K562 (cell line): ENCODE results near the gene HIPK2. TPM values are rescaled to one million over a fixed set of nuclear protein-coding genes. Genes with fewer than 3 reads are reported as not detected.

Source experiments
- ATAC-seq: fragments of 200-7000 bp; cut with Tn5 transposase; 3 replicates; pipeline ENCODE4 v1.9.1; 2020; ENCODE audit warnings: moderate library complexity
- BruUV-seq: library from RNA; stranded (reverse); fragments of 400-500 nt; replicated peaks from 2 replicates; lab custom pipeline; 2021; lab: Mats Ljungman, UMichigan
- CTCF ChIA-PET: fragments of 300-600 bp; formaldehyde crosslinking; extraction: SDS; loops from one replicate; lab custom pipeline; 2021; ENCODE audit warnings: low intra/inter-chr PET ratio; lab: Yijun Ruan, JAX
- POLR2A ChIA-PET: fragments of 300-600, 350-650 bp; sonication (Branson Sonifier 250); formaldehyde crosslinking; extraction: SDS; loops from one replicate; lab custom pipeline; 2021; ENCODE audit warnings: antibody characterized with exemption, inconsistent platforms; lab: Yijun Ruan, JAX
- DNase-seq, 4 experiments: peaks; one replicate each; pipeline versions ENCODE4 v3.0.0 to v3.0.0-alpha.2; 2011 to 2018; ENCODE audit warnings: low spot score in 3 of 4, mixed read lengths in 3 of 4; ENCODE audit errors: extremely low read depth in 1 of 4
- FAIRE-seq: peaks from 2 replicates; lab custom pipeline; 2011; peaks lifted over from hg19 to GRCh38; lab: Jason Lieb, UNC
- H2AFZ ChIP-seq: 2 replicates; pipeline ENCODE4 v1.6.0; 2011; ENCODE audit warnings: low read depth, low read length, control low read depth, inconsistent platforms
- H3K27ac ChIP-seq: fragments of 200-600 bp; 3 replicates; pipeline ENCODE4 v1.8.0; 2011; ENCODE audit warnings: low read depth, mild to moderate bottlenecking, control low read depth, inconsistent platforms, low read length, moderate library complexity, mixed read lengths; ENCODE audit errors: extremely low read depth
- H3K27me3 ChIP-seq, 2 experiments: fragments of 300-600 bp in 1 of 2; 2 replicates in 1 of 2; 3 replicates in 1 of 2; pipeline versions ENCODE4 v1.6.0 to v1.8.0; 2011; ENCODE audit warnings: inconsistent platforms in 2 of 2, low read length in 2 of 2, mild to moderate bottlenecking in 1 of 2, mixed read lengths in 1 of 2, moderate library complexity in 1 of 2; ENCODE audit not compliant: control insufficient read depth in 2 of 2, insufficient read depth in 2 of 2
- H3K36me3 ChIP-seq: fragments of 300-600 bp; 3 replicates; pipeline ENCODE4 v1.8.0; 2011; ENCODE audit warnings: mild to moderate bottlenecking, low read length, inconsistent platforms; ENCODE audit not compliant: control insufficient read depth, insufficient read depth
- H3K4me1 ChIP-seq, 2 experiments: fragments of 200-600 bp in 1 of 2; replicated peaks in 1 of 2; 2 replicates in 1 of 2; 3 replicates in 1 of 2; pipeline versions ENCODE4 v1.5.1 to v1.8.0; 2011; ENCODE audit warnings: inconsistent platforms in 2 of 2, low read length in 2 of 2, mild to moderate bottlenecking in 1 of 2, mixed read lengths in 1 of 2, moderate library complexity in 1 of 2; ENCODE audit not compliant: control insufficient read depth in 2 of 2, insufficient read depth in 2 of 2
- H3K4me2 ChIP-seq: 2 replicates; pipeline ENCODE4 v1.6.1; 2011; ENCODE audit warnings: low read length, control low read depth, inconsistent platforms, mixed read lengths; ENCODE audit not compliant: insufficient read depth
- H3K4me3 ChIP-seq: fragments of 200-600 bp; sonication (generic), shearing (Covaris generic); 2 replicates; pipeline ENCODE4 v1.5.1; 2016; ENCODE audit warnings: control low read depth, inconsistent platforms
- H3K79me2 ChIP-seq: fragments of 200-600 bp; 3 replicates; pipeline ENCODE4 v1.8.0; 2011; ENCODE audit warnings: low read length, inconsistent platforms; ENCODE audit not compliant: control insufficient read depth, insufficient read depth
- H3K9ac ChIP-seq, 2 experiments: 2 replicates each; pipeline versions ENCODE4 v1.6.0 to v1.6.1; 2011; ENCODE audit warnings: low read depth in 2 of 2, low read length in 2 of 2, control low read depth in 1 of 2, inconsistent platforms in 1 of 2, mild to moderate bottlenecking in 1 of 2, mixed read lengths in 1 of 2; ENCODE audit not compliant: insufficient read depth in 1 of 2
- H3K9me1 ChIP-seq: one replicate; pipeline ENCODE4 v1.6.0; 2011; ENCODE audit warnings: inconsistent platforms, mild to moderate bottlenecking, low read length, moderate library complexity; ENCODE audit not compliant: control insufficient read depth, insufficient read depth
- H3K9me3 ChIP-seq: replicated peaks from 2 replicates; pipeline ENCODE4 v1.5.1; 2011; ENCODE audit warnings: low read depth, low read length, inconsistent platforms; ENCODE audit not compliant: control insufficient read depth, insufficient read depth
- H4K20me1 ChIP-seq: replicated peaks from 2 replicates; pipeline ENCODE4 v1.6.1; 2011; ENCODE audit warnings: low read length, inconsistent platforms, mixed read lengths; ENCODE audit not compliant: control insufficient read depth, insufficient read depth
- CHCHD3 ChIP-seq: fragments of 250-450 bp; sonication (Bioruptor Pico); IDR thresholded peaks from 2 replicates; pipeline ENCODE4 v2.1.2; 2022; ENCODE audit warnings: mild to moderate bottlenecking
- E2F6 ChIP-seq, 2 experiments: IDR thresholded peaks; 2 replicates each; pipeline ENCODE4 v1.6.1; 2011; ENCODE audit warnings: borderline replicate concordance in 1 of 2, control low read depth in 1 of 2, low read depth in 1 of 2, low read length in 1 of 2, mild to moderate bottlenecking in 1 of 2, mixed read lengths in 1 of 2, moderate library complexity in 1 of 2; ENCODE audit not compliant: insufficient read depth in 1 of 2, insufficient read length in 1 of 2, poor library complexity in 1 of 2, severe bottlenecking in 1 of 2; ENCODE audit errors: extremely low read depth in 1 of 2
- JUNB ChIP-seq: fragments of 450-650 bp; formaldehyde crosslinking; conservative IDR thresholded peaks from 2 replicates; pipeline ENCODE4 v1.4.0; 2020; ENCODE audit warnings: mild to moderate bottlenecking
- ZNF707 ChIP-seq: fragments of 250-450 bp; sonication (Bioruptor Pico); conservative IDR thresholded peaks from 2 replicates; pipeline ENCODE4 v1.8.0; 2022; ENCODE audit warnings: inconsistent platforms, mild to moderate bottlenecking, moderate library complexity
- WGBS: fragments of 100-300 bp; shearing (Covaris generic); methylation state at CpG from one replicate; pipeline ENCODE4 v1.1.6; 2016; ENCODE audit warnings: low coverage, mixed read lengths; ENCODE audit not compliant: insufficient coverage; ENCODE audit errors: missing lambda C conversion rate; 5-methylcytosine and 5-hydroxymethylcytosine counted together
- in situ Hi-C: fragments of 300-500 bp; cut with MboI; formaldehyde crosslinking; loops from 4 replicates; pipeline ENCODE4 v1.15.0; 2018; ENCODE audit warnings: inconsistent platforms, mixed read lengths
- intact Hi-C: fragments of 100-400 bp; cut with micrococcal nuclease; formaldehyde crosslinking; loops from 2 replicates; pipeline ENCODE4 v1.14.2; 2022
- polyA plus RNA-seq, 8 experiments: library from polyadenylated mRNA; depleted of rRNA in 4 of 8; stranded (reverse) in 5 of 8; unstranded in 3 of 8; fragments of >200 nt; fragmentation: Nextera tagmentation in 2 of 8; fragmentation: Illumina TruSeq in 1 of 8; extraction: Ambion mirVana in 2 of 8; extraction: Trizol in 1 of 8; gene quantifications; 2 replicates each; pipeline versions ENCODE4 v1.2.1 to v1.2.3, GENCODE V29; 2011 to 2014; ENCODE audit warnings: inconsistent platforms in 1 of 8, missing spikeins in 1 of 8
- total RNA-seq, 7 experiments: library from RNA; depleted of rRNA in 6 of 7; stranded (reverse); fragments of >200 nt in 6 of 7; fragmentation: Illumina TruSeq in 2 of 7; extraction: Trizol in 2 of 7; gene quantifications; 2 replicates each; pipeline versions ENCODE4 v1.2.1 to v1.2.3, GENCODE V29; 2011 to 2021; ENCODE audit warnings: low replicate concordance in 1 of 7
- TF ChIP-seq, protein P1 (sequence below): fragments of 200-600 bp; sonication (generic); IDR thresholded peaks from one replicate; pipeline ENCODE4 v1.6.1; 2012; ENCODE audit warnings: mild to moderate bottlenecking, low read depth, low read length, inconsistent platforms
- TF ChIP-seq, protein P2 (sequence below): fragments of 450-650 bp; formaldehyde crosslinking; IDR thresholded peaks from 2 replicates; pipeline ENCODE4 v1.4.0; 2020; ENCODE audit warnings: mild to moderate bottlenecking

Gene HIPK2
- total and polyA plus RNA-seq, 9 of the 15 experiments (the other 6 are each of a cell fraction or from before 2014, with no cell fraction given), result 0.69 to 19.8 (median 5.1) TPM

GRCh38 chr7:139720186-139720585, 57.6 kb downstream of the HIPK2 start (continued):
- TF ChIP-seq E2F6 (IDR thresholded peaks at IDR 0.05; ENCODE audit: borderline replicate concordance in 1 of 2, extremely low read depth in 1 of 2, insufficient read depth in 1 of 2, insufficient read length in 1 of 2, low read depth in 1 of 2, low read length in 1 of 2, poor library complexity in 1 of 2, severe bottlenecking in 1 of 2) (no peak), CHCHD3 (CRISPR knock-in tag) (no peak)

DNA sequence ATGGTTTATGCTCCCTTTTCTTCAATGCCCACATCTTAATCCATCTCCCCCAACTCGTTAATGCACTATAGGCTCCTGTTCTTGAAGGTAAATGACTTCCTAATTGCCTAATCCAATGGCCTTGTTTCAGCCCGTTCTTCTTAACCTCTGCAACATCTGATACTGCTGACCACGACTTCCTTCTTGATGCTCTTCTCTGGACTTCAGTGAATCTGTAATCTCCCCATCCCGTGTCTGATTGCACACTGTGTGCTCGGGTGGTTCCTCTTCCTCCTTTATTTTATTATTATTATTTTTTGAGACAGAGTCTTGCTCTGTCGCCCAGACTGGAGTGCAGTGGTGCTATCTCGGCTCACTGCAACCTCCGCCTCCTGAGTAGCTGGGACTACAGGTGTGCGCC, 58.9 kb downstream of the HIPK2 start:
- Histone ChIP-seq H3K4me3 (no peak overlapping the region), H3K79me2 (no peaks in the 10 kb centered on the region), H3K4me2 (no peak overlapping the region), H3K27me3 (peaks cover 0 to 6% of the 10 kb centered on the region in 2 experiments; a peak in 2 of 5 replicates), H3K9me1 (no peaks in the 10 kb centered on the region), H2AFZ (no peak overlapping the region), H4K20me1 (0 out of 2 replicates have a peak, but pooled peaks cover 3% of the 10 kb centered on the region), H3K27ac (no peak overlapping the region), H3K36me3 (peaks cover 14% of the 10 kb centered on the region; the same call in 2 of the 3 replicates), H3K4me1 (no peaks in the 10 kb centered on the region), H3K9ac (no peak overlapping the region), H3K9me3 (no peaks in the 10 kb centered on the region)
- no TSS peak for BruUV-seq
- in situ Hi-C loops, result no loop called here
- ChIA-PET POLR2A (no interaction called here), CTCF (interaction anchor here (0.6 kb wide), 1 partner anchor 52 kb away, joined by 3 read pairs; no protein-coding TSS in a partner anchor)
- intact Hi-C loops, result no loop called here
- no peak for FAIRE-seq
- no peak for ATAC-seq
- WGBS, result 34% methylated on average over 9 of the region's 9 CpGs
- DNase-seq, result no peak
- no peak for TF ChIP-seq ZNF707 (CRISPR knock-in tag)
- TF ChIP-seq, protein P1, sequence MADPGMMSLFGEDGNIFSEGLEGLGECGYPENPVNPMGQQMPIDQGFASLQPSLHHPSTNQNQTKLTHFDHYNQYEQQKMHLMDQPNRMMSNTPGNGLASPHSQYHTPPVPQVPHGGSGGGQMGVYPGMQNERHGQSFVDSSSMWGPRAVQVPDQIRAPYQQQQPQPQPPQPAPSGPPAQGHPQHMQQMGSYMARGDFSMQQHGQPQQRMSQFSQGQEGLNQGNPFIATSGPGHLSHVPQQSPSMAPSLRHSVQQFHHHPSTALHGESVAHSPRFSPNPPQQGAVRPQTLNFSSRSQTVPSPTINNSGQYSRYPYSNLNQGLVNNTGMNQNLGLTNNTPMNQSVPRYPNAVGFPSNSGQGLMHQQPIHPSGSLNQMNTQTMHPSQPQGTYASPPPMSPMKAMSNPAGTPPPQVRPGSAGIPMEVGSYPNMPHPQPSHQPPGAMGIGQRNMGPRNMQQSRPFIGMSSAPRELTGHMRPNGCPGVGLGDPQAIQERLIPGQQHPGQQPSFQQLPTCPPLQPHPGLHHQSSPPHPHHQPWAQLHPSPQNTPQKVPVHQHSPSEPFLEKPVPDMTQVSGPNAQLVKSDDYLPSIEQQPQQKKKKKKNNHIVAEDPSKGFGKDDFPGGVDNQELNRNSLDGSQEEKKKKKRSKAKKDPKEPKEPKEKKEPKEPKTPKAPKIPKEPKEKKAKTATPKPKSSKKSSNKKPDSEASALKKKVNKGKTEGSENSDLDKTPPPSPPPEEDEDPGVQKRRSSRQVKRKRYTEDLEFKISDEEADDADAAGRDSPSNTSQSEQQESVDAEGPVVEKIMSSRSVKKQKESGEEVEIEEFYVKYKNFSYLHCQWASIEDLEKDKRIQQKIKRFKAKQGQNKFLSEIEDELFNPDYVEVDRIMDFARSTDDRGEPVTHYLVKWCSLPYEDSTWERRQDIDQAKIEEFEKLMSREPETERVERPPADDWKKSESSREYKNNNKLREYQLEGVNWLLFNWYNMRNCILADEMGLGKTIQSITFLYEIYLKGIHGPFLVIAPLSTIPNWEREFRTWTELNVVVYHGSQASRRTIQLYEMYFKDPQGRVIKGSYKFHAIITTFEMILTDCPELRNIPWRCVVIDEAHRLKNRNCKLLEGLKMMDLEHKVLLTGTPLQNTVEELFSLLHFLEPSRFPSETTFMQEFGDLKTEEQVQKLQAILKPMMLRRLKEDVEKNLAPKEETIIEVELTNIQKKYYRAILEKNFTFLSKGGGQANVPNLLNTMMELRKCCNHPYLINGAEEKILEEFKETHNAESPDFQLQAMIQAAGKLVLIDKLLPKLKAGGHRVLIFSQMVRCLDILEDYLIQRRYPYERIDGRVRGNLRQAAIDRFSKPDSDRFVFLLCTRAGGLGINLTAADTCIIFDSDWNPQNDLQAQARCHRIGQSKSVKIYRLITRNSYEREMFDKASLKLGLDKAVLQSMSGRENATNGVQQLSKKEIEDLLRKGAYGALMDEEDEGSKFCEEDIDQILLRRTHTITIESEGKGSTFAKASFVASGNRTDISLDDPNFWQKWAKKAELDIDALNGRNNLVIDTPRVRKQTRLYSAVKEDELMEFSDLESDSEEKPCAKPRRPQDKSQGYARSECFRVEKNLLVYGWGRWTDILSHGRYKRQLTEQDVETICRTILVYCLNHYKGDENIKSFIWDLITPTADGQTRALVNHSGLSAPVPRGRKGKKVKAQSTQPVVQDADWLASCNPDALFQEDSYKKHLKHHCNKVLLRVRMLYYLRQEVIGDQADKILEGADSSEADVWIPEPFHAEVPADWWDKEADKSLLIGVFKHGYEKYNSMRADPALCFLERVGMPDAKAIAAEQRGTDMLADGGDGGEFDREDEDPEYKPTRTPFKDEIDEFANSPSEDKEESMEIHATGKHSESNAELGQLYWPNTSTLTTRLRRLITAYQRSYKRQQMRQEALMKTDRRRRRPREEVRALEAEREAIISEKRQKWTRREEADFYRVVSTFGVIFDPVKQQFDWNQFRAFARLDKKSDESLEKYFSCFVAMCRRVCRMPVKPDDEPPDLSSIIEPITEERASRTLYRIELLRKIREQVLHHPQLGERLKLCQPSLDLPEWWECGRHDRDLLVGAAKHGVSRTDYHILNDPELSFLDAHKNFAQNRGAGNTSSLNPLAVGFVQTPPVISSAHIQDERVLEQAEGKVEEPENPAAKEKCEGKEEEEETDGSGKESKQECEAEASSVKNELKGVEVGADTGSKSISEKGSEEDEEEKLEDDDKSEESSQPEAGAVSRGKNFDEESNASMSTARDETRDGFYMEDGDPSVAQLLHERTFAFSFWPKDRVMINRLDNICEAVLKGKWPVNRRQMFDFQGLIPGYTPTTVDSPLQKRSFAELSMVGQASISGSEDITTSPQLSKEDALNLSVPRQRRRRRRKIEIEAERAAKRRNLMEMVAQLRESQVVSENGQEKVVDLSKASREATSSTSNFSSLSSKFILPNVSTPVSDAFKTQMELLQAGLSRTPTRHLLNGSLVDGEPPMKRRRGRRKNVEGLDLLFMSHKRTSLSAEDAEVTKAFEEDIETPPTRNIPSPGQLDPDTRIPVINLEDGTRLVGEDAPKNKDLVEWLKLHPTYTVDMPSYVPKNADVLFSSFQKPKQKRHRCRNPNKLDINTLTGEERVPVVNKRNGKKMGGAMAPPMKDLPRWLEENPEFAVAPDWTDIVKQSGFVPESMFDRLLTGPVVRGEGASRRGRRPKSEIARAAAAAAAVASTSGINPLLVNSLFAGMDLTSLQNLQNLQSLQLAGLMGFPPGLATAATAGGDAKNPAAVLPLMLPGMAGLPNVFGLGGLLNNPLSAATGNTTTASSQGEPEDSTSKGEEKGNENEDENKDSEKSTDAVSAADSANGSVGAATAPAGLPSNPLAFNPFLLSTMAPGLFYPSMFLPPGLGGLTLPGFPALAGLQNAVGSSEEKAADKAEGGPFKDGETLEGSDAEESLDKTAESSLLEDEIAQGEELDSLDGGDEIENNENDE, result no peak
- TF ChIP-seq JUNB (CRISPR knock-in tag), result no peak
- TF ChIP-seq, protein P2, sequence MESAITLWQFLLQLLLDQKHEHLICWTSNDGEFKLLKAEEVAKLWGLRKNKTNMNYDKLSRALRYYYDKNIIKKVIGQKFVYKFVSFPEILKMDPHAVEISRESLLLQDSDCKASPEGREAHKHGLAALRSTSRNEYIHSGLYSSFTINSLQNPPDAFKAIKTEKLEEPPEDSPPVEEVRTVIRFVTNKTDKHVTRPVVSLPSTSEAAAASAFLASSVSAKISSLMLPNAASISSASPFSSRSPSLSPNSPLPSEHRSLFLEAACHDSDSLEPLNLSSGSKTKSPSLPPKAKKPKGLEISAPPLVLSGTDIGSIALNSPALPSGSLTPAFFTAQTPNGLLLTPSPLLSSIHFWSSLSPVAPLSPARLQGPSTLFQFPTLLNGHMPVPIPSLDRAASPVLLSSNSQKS (CRISPR knock-in tag), result no peak
